RWPE2 (cell line): ENCODE results near the gene DOHH.
"Not testable (repeated sequence)": the region's sequence is repeated elsewhere in the genome, so short reads cannot be mapped to it uniquely, and the experiment has no call there.

Source experiments
- ATAC-seq: fragments of 200-7000 bp; cut with Tn5 transposase; 3 replicates; pipeline ENCODE4 v1.9.1; 2021; ENCODE audit warnings: low read depth
- DNase-seq: peaks from one replicate; pipeline ENCODE4 v3.0.0-alpha.2; 2020; ENCODE audit warnings: low spot score
- H3K27ac ChIP-seq: fragments of 450-650 bp; 2 replicates; pipeline ENCODE4 v1.5.1; 2017; ENCODE audit warnings: mild to moderate bottlenecking; ENCODE audit not compliant: poor library complexity, severe bottlenecking
- H3K27me3 ChIP-seq: fragments of 250-450 bp; sonication (Bioruptor Pico); 2 replicates; pipeline ENCODE4 v1.5.1; 2021; ENCODE audit warnings: mild to moderate bottlenecking, moderate library complexity; ENCODE audit not compliant: insufficient read depth, poor library complexity, severe bottlenecking
- H3K36me3 ChIP-seq: fragments of 250-450 bp; sonication (Bioruptor Pico); 2 replicates; pipeline ENCODE4 v1.5.1; 2020; ENCODE audit warnings: low read depth, mild to moderate bottlenecking, moderate library complexity
- H3K4me1 ChIP-seq: fragments of 250-450 bp; sonication (Bioruptor Pico); 2 replicates; pipeline ENCODE4 v1.5.1; 2021; ENCODE audit warnings: mild to moderate bottlenecking, moderate library complexity; ENCODE audit not compliant: insufficient read depth, poor library complexity, severe bottlenecking
- H3K4me3 ChIP-seq: fragments of 250-450 bp; sonication (Bioruptor Pico); 2 replicates; pipeline ENCODE4 v1.5.1; 2021; ENCODE audit warnings: mild to moderate bottlenecking, moderate library complexity; ENCODE audit not compliant: severe bottlenecking
- H3K9me3 ChIP-seq: fragments of 250-450 bp; sonication (Bioruptor Pico); 2 replicates; pipeline ENCODE4 v1.5.1; 2021; ENCODE audit warnings: mild to moderate bottlenecking, moderate library complexity; ENCODE audit not compliant: severe bottlenecking
- TF ChIP-seq, protein P1 (sequence below): fragments of 450-650 bp; IDR thresholded peaks from one replicate; pipeline ENCODE4 v1.5.1; 2017; ENCODE audit warnings: mild to moderate bottlenecking, moderate library complexity; ENCODE audit not compliant: poor library complexity, severe bottlenecking

DOHH gene

DNA sequence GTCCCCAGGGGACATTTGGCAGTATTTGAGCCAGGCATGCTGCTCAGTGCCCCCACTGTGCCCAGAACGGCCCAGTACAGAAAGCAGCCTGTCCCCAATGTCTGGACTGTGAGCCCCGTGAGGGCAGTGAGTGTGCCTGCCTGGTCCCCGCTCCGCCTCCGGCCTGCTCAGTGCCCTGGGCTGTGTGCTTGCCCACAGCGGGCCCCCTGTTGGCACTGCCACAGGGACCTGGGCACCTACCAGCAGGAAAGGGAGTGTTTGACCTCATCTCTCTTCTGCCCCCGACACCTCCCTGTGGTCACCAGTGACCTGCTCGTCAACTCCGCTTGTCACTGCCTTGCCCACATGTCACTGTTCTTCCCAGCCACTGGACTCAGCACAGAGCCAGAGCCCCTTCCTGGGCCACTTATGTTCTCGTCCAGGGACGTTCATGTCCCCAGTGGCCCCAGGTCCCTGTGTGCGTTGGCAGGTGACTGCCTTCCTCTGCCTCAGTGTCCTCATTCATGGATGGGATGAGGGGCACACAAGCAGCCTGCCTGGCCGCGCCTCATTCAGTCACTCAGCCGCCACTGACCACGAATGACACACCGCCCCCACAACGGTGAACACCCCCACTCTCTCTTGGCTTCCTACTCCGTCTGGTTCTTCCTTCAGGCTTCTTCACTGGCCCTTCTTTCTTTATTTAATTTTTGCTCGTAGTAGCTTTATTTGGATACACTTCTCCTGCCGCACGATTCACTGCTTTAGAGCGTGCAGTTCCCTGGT lies 8.5 kb upstream of the DOHH start:
- DNase-seq (no peak), ATAC-seq (no peak)
- H3K4me1 ChIP-seq, result peaks cover 19% of the 10 kb centered on the region
- H3K27me3 ChIP-seq, result no peaks in the 10 kb centered on the region
- TF ChIP-seq, protein P1, sequence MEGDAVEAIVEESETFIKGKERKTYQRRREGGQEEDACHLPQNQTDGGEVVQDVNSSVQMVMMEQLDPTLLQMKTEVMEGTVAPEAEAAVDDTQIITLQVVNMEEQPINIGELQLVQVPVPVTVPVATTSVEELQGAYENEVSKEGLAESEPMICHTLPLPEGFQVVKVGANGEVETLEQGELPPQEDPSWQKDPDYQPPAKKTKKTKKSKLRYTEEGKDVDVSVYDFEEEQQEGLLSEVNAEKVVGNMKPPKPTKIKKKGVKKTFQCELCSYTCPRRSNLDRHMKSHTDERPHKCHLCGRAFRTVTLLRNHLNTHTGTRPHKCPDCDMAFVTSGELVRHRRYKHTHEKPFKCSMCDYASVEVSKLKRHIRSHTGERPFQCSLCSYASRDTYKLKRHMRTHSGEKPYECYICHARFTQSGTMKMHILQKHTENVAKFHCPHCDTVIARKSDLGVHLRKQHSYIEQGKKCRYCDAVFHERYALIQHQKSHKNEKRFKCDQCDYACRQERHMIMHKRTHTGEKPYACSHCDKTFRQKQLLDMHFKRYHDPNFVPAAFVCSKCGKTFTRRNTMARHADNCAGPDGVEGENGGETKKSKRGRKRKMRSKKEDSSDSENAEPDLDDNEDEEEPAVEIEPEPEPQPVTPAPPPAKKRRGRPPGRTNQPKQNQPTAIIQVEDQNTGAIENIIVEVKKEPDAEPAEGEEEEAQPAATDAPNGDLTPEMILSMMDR, result no peak
- H3K4me3 ChIP-seq, result no peak overlapping the region
- H3K36me3 ChIP-seq, result peaks cover 33% of the 10 kb centered on the region
- peak overlapping the region; percentile 56 for H3K27ac ChIP-seq
- H3K9me3 ChIP-seq, result no peaks in the 10 kb centered on the region

DNA sequence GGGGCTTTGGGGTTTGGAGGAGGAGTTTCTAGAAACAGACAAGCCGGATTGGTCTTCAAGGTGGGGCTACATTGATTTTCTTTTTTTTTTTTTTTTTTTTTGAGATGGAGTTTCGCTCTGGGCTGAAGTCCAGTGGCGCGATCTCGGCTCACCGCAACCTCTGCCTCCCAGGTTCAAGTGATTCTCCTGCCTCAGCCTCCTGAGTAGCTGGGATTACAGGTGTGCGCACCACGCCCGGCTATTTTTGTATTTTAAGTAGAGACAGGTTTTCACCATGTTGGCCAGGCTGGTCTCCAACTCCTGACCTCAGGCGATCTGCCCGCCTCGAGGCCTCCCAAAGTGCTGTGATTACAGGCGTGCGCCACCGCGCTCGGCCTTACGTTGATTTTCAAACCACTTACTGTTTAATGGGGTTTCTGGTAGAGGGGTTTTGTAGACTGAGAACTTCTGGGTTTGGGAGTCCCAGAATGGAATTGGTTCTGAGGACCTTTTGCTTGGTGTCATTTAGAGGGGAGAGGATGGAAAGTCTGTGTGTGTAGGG lies 7.7 kb upstream of the DOHH start:
- not testable (repeated sequence) for H3K27me3 ChIP-seq, DNase-seq, ATAC-seq, H3K9me3 ChIP-seq, H3K4me3 ChIP-seq
- Histone ChIP-seq H3K36me3 (peaks cover 33% of the 10 kb centered on the region), H3K4me1 (peaks cover 19% of the 10 kb centered on the region), H3K27ac (peak overlapping the region; percentile 56)

DNA sequence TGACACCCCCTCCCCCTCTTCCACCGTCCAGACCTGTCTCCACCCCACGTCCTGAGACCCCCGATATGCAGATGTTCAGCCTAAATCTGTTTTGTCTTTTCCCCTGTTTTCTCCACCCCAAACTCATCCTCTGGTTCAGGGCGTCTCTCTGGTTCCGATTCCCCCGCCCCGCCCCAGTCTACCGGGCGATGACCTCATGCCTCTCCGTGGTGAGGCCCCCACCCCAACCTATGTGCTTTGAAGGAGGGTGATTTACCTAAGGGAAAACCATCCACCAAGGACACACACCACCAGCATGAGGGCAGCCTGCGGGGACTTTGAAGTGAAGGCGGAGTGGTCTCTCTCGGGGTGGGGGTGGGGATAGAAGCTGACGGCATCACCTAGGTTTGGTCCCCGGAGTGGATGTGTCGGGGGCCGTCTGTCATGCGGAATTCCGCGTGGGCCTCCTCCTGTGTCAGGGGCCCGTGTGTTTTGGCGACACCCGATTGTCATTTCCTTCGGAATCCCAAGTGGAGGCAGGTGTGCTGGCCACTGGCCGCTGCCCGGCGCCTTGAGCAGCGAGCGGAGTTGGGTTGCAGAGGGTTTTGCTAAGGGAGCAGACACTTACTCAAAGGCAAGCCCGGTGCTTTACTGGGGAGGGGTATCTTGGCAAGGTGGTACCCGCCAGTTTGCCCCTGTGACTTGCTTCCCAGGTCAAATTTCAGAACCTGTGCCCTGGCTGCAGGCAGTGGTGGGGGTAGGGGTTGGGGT lies 7.1 kb upstream of the DOHH start:
- ATAC-seq (no peak), DNase-seq (no peak)
- Histone ChIP-seq H3K9me3 (no peaks in the 10 kb centered on the region), H3K27me3 (no peaks in the 10 kb centered on the region), H3K27ac (peak overlapping the region; percentile 74), H3K4me1 (peaks cover 19% of the 10 kb centered on the region), H3K36me3 (peaks cover 33% of the 10 kb centered on the region), H3K4me3 (peak overlapping the region; percentile 98)
- TF ChIP-seq, protein P1, result no peak

DNA sequence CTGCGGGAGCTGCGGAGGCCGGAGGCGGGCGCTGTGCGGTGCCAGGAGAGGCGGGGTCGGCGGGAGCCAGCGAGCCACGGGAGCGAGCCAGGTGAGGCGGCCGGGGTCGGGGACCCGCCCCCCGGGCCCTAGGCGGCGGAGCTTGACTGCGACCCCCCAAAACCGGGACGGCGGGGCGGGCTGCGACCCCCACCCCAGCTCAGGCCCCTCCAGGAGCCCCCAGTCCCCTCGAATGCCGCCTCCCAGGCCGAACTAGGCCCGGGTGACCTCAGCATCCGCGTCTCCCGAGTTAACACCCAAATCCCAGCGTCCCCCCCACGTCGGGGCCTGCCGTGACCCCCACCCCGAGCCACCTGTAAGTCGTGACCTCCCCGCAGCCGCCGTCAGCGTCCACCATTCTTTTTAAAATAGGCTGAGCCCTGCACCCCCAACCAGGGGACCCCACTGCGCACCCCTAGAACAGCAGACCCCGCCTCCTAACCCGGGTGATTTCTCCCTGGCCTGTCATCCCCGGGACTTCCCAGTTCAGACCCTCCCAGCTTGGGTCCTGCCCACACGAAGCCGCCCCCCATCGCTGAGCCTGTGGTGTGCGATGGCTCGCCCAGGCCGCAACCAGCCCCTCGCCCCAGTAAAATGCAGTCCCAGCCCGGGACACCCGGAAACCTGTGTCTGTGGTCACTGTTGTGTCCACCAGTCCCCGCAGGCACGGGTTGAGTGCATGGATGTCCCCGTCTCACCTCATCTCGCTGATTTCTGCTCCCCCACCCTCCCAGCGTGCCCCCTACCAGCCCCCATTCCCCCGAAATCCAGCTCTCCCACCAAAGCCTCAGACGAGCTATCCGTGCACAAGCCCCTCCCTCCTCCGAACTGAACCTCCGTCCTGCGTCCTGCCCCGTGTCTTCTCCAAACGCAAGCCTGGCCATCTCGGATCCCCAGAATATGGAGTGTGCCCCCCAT lies 6.2 kb upstream of the DOHH start:
- Histone ChIP-seq H3K4me1 (peaks cover 19% of the 10 kb centered on the region), H3K36me3 (peaks cover 33% of the 10 kb centered on the region), H3K4me3 (peak overlapping the region; percentile 98), H3K27me3 (no peaks in the 10 kb centered on the region), H3K27ac (peak overlapping the region; percentile 74), H3K9me3 (no peaks in the 10 kb centered on the region)
- DNase-seq (peak; percentile 47), ATAC-seq (0 out of 3 replicates have a peak, but pooled peaks have one; percentile 11)
- TF ChIP-seq, protein P1, result no peak
